ENCODE measurements around the gene NCMAP.
"Not testable (repeated sequence)": the region's sequence is repeated elsewhere in the genome, so short reads cannot be mapped to it uniquely, and the experiment has no call there.

NCMAP gene

GRCh38 chr1:24547195-24547594 is 8.7 kb upstream of the NCMAP start:
- H3K4me2 ChIP-seq, result no peak overlapping the region
- no peaks in the 10 kb centered on the region for H3K27me3 ChIP-seq (ENCODE audit: insufficient read depth, low read depth)
- H3K4me1 ChIP-seq (ENCODE audit: low read depth, poor library complexity, severe bottlenecking), result no peaks in the 10 kb centered on the region
- no peaks in the 10 kb centered on the region for H3K36me3 ChIP-seq (ENCODE audit: insufficient read depth)
- no peak overlapping the region for H3K27ac ChIP-seq
- H2AFZ ChIP-seq (ENCODE audit: low read depth), result no peak overlapping the region
- no peaks in the 10 kb centered on the region for H3K79me2 ChIP-seq (ENCODE audit: insufficient read depth, low read depth)
- no peak overlapping the region for H3K9ac ChIP-seq
- no peak for TF ChIP-seq CTCF (conservative IDR thresholded peaks at IDR 0.05; ENCODE audit: low read depth, low read length)
- H4K20me1 ChIP-seq (ENCODE audit: insufficient read depth), result no peaks in the 10 kb centered on the region
- no peak overlapping the region for H3K4me3 ChIP-seq (IDR thresholded peaks at IDR 0.05; ENCODE audit: insufficient read depth, low read depth, low read length)

- H3K4me3 ChIP-seq (IDR thresholded peaks at IDR 0.05; ENCODE audit: insufficient read depth, low read depth, low read length), result no peak overlapping the region
- no peaks in the 10 kb centered on the region for H4K20me1 ChIP-seq (ENCODE audit: insufficient read depth)
- no peaks in the 10 kb centered on the region for H3K27me3 ChIP-seq (ENCODE audit: insufficient read depth, low read depth)
- TF ChIP-seq CTCF (conservative IDR thresholded peaks at IDR 0.05; ENCODE audit: low read depth, low read length), result no peak
- H3K9ac ChIP-seq, result no peak overlapping the region
- no peak overlapping the region for H3K4me2 ChIP-seq
- H2AFZ ChIP-seq (ENCODE audit: low read depth), result no peak overlapping the region
- H3K27ac ChIP-seq, result no peak overlapping the region
- no peaks in the 10 kb centered on the region for H3K36me3 ChIP-seq (ENCODE audit: insufficient read depth)
- H3K4me1 ChIP-seq (ENCODE audit: low read depth, poor library complexity, severe bottlenecking), result no peaks in the 10 kb centered on the region
- no peaks in the 10 kb centered on the region for H3K79me2 ChIP-seq (ENCODE audit: insufficient read depth, low read depth)
Measured at GRCh38 chr1:24548070-24548469, 7.8 kb upstream of the NCMAP start.

GRCh38 chr1:24549210-24549609 is 6.7 kb upstream of the NCMAP start:
- not testable (repeated sequence) for H2AFZ ChIP-seq (ENCODE audit: low read depth); H4K20me1 ChIP-seq (ENCODE audit: insufficient read depth); H3K9ac ChIP-seq; H3K27ac ChIP-seq; H3K36me3 ChIP-seq (ENCODE audit: insufficient read depth); H3K79me2 ChIP-seq (ENCODE audit: insufficient read depth, low read depth); H3K4me2 ChIP-seq; H3K4me3 ChIP-seq (IDR thresholded peaks at IDR 0.05; ENCODE audit: insufficient read depth, low read depth, low read length); H3K4me1 ChIP-seq (ENCODE audit: low read depth, poor library complexity, severe bottlenecking); H3K27me3 ChIP-seq (ENCODE audit: insufficient read depth, low read depth)

- H3K27ac ChIP-seq, result no peak overlapping the region
- H4K20me1 ChIP-seq (ENCODE audit: insufficient read depth), result no peaks in the 10 kb centered on the region
- H3K4me1 ChIP-seq (ENCODE audit: low read depth, poor library complexity, severe bottlenecking), result peaks cover under 1% of the 10 kb centered on the region
- no peak overlapping the region for H3K4me3 ChIP-seq (IDR thresholded peaks at IDR 0.05; ENCODE audit: insufficient read depth, low read depth, low read length)
- H3K9ac ChIP-seq, result no peak overlapping the region
- H3K36me3 ChIP-seq (ENCODE audit: insufficient read depth), result no peaks in the 10 kb centered on the region
- TF ChIP-seq CTCF (conservative IDR thresholded peaks at IDR 0.05; ENCODE audit: low read depth, low read length), result no peak
- H3K27me3 ChIP-seq (ENCODE audit: insufficient read depth, low read depth), result no peaks in the 10 kb centered on the region
- no peak overlapping the region for H3K4me2 ChIP-seq
- no peak overlapping the region for H2AFZ ChIP-seq (ENCODE audit: low read depth)
- no peaks in the 10 kb centered on the region for H3K79me2 ChIP-seq (ENCODE audit: insufficient read depth, low read depth)
Measured at GRCh38 chr1:24551290-24551959, 4.5 kb upstream of the NCMAP start.

GRCh38 chr1:24551960-24552571 is 3.8 kb upstream of the NCMAP start:
- no peak overlapping the region for H3K4me2 ChIP-seq

More at GRCh38 chr1:24551960-24552571, 3.8 kb upstream of the NCMAP start:
- H3K4me1 ChIP-seq (ENCODE audit: low read depth, poor library complexity, severe bottlenecking), result peaks cover 7% of the 10 kb centered on the region
- H2AFZ ChIP-seq (ENCODE audit: low read depth), result no peak overlapping the region
- TF ChIP-seq CTCF (conservative IDR thresholded peaks at IDR 0.05; ENCODE audit: low read depth, low read length), result no peak
- no peak overlapping the region for H3K4me3 ChIP-seq (IDR thresholded peaks at IDR 0.05; ENCODE audit: insufficient read depth, low read depth, low read length)
- no peaks in the 10 kb centered on the region for H4K20me1 ChIP-seq (ENCODE audit: insufficient read depth)
- no peaks in the 10 kb centered on the region for H3K36me3 ChIP-seq (ENCODE audit: insufficient read depth)
- no peak overlapping the region for H3K9ac ChIP-seq
- no peaks in the 10 kb centered on the region for H3K79me2 ChIP-seq (ENCODE audit: insufficient read depth, low read depth)
- no peak overlapping the region for H3K27ac ChIP-seq
- no peaks in the 10 kb centered on the region for H3K27me3 ChIP-seq (ENCODE audit: insufficient read depth, low read depth)

Measured in KMS-11 (cell line).